Dermis blood vessel endothelial cell (primary cell): ENCODE results near the gene PTPRN2. TPM values are rescaled to one million over a fixed set of nuclear protein-coding genes. Genes with fewer than 3 reads are reported as not detected.
A peak's percentile ranks its signal among the peaks of the same experiment; 100 is the strongest.
"Not testable (repeated sequence)": the region's sequence is repeated elsewhere in the genome, so short reads cannot be mapped to it uniquely, and the experiment has no call there.

ENCODE experiments used
- DNase-seq: peaks from one replicate; pipeline ENCODE4 v3.0.0; 2010
- total RNA-seq: library from RNA; depleted of rRNA; stranded (reverse); fragments of >200 nt; gene quantifications from 2 replicates; pipeline ENCODE4 v1.2.3, GENCODE V29; 2014

Gene PTPRN2
- total RNA-seq, 1 donor from 2014 or later = 2.2 TPM

DNA sequence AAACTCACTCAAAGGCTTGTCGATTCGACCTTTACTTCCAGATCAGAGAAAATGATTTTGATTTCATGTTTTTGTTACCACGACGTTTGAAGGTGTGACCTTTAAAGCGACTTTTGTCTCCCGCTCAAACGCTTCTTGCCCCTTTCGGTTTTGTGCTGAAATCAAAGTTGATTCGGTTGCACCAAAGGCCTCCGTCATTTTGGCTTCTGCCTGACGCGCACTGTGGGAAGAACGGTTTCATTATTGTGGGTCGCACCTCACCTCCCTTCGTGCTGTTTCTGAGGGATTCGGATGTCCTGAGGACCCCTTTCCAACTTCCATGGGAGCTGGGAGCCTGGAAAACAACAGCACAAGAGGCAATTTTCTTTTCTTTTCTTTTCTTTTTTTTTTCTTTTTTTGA lies 1073.9 kb downstream of the PTPRN2 start:
- no peak for DNase-seq

DNA sequence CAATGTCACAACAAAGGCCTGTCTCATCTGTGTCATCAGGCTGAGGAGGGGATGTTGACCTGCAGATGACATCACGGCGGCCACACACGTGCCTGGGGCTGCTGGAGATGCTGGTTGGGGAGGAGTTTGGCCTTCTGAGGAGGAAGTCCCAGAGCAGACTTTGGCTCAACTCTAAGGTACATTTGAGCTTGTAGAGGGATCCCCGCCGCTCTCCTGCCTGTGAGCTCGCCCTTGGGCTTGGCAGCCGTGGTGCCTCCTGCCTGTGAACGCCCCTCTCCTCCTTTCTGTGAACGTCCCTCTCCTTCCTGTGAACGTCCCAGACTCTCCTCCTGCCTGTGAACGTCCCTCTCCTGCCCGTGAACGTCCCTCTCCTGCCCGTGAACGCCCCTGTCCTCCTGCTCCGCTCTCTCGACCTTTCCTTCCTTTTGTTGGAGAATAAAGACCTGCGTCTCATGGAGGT lies 1074.4 kb downstream of the PTPRN2 start:
- no peak for DNase-seq

DNA sequence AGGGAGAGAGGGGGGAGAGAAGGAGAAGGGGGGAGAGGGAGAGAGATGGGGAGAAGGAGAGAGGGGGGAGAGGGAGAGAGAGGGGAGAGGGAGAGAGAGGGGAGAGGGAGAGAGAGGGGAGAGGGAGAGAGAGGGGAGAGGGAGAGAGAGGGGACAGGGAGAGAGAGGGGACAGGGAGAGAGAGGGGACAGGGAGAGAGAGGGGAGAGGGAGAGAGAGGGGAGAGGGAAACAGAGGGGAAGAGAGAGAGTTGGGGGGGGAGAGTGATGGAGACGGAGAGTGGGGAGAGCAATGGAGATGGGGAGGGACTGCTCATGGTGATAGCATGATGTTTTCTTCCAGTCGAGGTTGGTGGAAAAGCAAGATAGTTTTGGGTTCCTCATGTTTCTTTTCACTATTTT lies 1078.4 kb downstream of the PTPRN2 start:
- DNase-seq = no peak

DNA sequence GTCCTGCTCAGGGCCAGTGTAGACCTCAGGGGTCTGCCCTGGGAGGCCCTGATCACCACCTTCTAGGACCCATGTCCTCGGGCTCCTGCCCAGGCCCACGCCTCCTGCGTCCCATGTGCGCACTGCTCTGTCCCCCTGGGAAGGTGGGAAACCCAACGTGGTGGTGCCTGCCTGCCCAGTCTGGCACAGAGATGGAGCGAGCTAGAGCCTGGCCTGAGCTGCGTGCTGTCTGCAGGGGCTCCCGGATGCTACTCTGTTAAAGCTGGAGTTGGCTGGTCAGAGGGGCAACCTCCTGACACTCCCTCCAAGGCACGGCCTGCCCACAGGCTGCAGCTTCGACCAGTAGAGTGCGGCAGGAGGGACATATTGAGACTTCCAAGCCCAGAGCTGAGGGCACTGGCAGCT lies 1079.1 kb downstream of the PTPRN2 start:
- DNase-seq = no peak

DNA sequence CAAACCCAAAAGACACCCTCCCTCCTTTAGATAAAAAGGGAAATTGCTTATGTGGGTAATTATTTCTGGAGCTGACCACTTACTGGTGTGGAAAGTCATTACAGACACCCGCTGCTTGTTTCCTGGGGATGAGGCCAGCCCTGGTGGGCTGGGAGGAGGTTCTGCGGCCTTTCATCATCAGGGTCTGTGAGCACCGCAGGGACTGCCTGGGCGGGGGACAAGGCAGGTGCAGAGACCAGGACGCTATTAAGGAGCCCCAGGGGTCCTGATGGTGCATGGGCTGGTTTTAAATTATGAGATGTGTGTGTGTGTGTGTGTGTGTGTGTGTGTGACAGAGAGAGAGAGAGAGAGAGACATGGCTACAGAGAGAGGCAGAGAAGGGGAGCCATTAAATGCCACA lies 1079.6 kb downstream of the PTPRN2 start:
- no peak for DNase-seq

DNA sequence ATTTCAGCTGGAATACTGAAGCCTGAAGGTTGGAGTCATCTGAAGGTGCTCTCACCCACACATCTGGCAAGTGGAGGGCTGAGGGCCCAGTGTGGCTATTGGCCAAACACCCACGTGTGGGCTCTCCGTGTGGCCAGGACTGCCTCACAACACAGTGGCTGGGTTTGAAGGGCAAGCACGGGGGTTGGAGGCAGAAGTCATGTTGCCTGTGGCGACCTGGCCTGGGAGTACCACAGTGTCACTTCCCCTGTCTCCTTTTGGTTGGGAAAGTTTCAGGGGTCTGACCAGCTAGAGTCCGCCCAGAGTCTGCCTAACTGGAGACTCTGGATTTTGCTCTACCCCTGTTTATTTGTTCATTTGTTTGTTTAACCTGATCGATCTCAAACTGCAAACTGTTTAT lies 1081.4 kb downstream of the PTPRN2 start:
- DNase-seq = no peak

DNA sequence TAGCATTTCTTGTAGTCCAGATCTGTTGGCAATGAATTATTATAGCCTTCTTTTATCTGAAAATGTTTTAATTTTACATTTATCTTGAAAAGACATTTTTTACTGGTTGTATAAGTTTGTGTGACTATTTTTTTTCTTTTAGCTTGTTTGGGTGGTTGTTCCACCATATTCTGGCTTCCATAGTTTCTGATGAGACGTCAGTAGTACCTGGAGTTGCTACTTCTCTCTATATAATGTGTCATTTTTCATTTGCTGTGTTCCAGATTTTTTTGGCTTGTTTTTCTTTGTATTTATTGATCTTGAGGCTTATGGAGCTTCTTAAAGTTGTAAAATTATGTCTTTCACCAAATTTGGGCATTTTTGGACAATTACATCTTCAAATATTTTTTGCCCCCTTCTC lies 1082.0 kb downstream of the PTPRN2 start:
- no peak for DNase-seq

DNA sequence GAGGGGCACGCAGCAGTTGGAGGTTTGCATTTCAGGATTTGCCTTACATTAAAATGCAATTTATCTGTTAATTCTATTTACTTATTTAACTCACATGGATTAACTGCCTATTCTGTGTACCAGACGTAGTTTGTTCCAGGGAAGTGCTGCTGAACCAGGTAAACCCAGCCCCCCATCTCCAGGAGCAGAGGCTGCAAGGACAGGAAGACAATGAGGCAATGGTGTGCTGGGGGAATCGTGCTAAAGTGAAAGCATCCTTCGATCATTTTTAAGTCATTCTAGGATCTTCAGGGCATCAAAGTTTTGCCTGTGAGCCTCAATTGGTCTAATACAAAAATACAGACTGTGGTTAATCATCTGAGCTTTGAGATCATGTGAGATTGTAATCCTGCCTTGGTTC lies 1084.4 kb downstream of the PTPRN2 start:
- peak; percentile 43 for DNase-seq

DNA sequence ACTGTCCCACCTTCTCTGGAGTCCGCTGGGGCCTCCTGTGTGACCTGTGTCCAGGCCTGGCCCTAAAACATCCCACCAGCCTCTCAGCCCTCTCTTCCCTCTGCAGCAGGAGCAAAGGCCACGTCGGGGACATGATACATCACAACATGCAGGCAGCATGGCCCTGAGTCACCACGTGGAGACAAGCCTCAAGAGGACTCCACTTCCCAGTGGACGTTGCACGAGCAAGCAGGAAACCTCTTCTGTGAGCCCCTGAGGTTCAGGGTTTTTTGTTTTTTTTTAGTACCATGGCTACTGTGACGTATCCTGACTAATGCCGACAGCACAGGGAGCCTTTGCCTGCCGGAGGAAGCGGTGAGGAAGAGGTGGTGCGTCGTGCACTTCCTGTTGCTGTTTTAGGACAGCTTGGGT lies 1084.9 kb downstream of the PTPRN2 start:
- peak; percentile 96 for DNase-seq

DNA sequence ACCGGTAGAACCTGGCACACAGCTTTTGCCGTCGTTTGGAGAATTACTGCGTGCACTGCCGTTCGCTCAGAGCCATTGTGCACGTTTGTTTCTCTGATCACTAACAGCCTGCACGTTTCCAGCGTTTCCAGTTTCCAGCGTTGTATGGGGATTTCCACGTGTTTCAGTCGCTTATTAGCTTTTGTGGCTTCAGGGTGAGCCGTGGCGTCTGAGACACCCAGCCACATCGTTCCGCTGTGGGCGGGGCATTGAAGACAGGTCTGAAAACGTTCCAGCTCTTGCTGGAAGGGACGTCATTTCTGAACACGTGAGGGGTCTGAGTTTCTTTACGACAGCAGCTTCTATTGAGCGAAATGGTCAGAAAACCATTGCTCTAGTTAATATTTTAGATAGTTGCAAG lies 1086.0 kb downstream of the PTPRN2 start:
- DNase-seq = no peak

DNA sequence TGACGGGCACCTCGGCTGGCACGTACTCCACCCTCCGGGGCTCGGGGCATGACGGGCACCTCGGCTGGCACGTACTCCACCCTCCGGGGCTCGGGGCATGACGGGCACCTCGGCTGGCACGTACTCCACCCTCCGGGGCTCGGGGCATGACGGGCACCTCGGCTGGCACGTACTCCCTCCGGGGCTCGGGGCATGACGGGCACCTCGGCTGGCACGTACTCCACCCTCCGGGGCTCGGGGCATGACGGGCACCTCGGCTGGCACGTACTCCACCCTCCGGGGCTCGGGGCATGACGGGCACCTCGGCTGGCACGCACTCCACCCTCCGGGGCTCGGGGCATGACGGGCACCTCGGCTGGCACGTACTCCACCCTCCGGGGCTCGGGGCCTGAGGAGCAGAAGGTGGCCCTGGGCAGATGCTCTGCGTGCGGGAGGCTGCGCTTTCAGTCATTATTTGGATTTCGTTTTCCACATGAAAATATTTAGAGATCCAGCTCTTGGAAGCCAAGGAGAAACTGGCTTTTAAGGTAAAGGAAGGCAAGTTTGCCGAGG lies 1086.6 kb downstream of the PTPRN2 start:
- DNase-seq = not testable (repeated sequence)

DNA sequence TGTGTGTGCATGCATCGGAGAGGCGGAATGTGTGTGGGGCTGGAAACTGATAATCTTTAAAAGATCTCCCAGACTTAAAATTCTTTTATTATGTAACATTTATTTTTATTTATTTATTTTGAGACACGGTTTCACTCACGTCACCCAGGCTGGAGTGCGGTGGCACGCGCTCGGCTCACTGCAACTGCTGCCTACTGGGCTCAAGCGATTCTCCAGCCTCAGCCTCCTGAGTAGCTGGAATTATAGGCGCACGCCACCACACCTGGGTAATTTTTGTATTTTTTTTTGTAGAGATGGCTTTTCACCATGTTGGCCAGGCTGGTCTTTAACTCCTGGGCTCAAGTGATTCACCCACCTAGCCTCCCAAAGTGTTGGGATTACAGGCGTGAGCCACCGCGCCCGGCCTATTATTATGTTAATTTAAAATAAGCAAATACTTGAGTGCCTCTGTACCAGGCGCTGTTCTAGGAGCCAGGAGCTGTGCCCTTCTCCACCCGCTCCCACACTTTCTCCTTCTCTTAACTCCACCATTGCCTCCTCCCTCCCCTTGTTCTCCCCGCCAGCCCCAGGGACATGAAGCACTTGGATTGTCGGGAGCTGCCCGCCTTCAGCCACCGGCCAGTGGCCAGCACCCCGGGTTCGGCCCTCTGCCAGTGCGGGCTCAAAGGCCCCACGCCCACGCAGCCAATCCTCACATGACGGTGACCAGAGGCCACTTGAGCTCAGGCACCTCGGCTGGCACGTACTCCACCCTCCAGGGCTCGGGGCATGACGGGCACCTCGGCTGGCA lies 1087.3 kb downstream of the PTPRN2 start:
- no peak for DNase-seq

DNA sequence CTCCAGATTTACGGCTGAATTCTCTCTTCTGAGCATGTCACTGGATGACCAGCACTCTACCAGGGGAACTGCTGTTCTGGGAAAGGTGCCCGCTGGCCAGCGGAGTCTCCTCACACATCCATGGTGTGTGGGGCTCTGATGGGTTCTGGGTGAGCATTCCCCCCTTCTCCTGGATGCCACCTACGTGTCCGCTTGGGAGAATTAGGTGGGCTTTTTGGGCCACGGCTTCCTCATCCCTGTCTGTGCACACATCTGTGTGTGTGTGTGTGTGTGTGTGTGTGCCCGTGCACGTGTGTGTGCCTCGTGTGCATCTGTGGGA lies 1087.8 kb downstream of the PTPRN2 start:
- DNase-seq = no peak

DNA sequence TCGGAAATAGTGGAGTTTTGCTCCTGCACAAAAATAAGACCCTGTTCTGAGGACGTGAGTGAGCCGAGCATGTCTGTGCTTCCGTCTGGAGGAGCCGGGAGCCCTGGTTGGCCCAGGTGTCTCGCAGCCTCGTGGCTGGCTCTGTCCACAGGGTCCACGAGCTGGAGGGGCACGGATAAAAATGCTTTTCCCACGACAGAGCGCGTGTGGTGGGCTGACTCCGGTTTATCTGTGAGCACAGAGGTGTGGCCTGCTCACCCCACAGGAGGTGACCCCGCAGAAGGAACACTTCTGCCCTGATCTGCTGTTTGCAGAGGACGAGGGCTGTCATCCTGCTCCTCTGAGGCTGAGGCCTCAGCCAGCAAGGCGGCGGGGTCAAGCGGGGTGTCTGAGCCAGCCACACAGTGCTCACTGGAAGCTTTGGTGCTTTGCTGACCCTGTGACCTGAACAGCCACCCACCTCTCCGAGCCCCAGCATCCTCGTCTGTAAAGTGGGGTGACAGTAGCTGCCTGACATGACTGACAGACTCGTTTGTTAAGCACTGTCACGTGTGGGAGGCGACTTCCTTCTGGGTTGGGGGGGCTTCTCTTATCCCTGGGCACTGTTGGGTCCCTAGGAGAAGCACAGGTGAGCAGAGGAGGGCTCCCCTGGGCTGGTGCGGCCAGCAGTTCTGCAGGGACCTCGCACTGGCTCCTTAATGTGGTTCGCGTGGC lies 1088.3 kb downstream of the PTPRN2 start:
- DNase-seq = no peak

DNA sequence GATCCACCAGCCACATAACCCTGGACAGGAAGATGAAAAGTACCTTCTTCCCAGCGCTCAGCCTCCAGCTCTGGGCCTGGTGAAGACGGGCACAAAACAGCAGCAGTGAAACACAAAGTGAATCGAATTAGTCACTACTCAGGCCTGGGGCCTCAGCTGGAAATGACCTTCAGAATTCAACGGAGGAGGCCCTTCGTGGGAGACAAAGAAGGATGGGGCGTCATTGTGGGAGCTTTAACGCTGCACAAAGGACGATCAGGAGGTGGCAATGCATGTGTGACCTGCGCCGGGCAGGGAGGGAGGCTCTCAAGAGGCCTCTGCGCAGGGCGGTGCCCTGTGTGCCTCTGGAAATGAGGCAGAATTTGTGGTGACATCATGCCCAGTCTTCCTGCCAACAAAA lies 1089.0 kb downstream of the PTPRN2 start:
- no peak for DNase-seq

DNA sequence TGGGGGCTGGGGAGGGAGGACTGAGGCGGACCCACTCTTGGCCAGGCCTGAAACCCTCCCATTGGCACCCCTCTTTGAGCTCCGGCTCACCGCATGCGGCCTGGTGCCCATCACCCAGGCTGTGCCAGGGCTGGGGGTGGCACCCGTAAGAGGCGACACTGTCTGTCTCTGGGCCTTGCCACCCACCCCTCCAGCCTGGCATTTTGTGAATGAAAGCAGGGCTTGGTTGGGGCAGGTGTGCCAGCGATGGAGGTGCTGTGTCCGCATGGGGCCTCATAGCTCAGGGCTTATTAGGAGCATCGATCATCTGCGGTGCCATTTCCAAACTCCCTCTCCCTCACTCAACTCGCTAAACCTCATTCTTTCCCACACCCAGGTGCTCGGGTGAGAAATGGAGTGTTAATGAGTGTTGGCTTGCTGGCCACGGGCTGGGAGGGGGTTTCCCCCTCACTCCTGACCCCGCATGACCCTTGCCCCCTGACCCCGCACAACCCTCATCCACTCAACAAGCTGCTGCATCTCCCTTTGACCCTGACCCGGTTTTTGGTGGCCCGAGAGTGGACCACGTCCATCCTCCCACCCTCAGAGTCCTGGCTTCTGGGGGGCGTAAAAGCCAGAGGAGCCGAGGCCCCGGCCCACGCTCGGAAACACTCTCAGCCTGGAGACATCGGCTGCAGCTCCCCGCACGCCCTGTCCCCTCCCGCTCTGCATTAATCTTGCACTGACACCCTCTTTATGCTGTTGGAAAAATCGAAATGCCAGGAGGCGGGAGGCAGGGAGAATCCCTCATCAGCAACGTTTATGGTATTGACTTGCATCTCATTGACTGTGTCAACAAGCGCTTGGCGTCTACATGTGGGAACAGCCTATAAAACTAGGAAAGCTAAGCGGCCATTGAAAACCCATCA lies 1089.6 kb downstream of the PTPRN2 start:
- DNase-seq = no peak

DNA sequence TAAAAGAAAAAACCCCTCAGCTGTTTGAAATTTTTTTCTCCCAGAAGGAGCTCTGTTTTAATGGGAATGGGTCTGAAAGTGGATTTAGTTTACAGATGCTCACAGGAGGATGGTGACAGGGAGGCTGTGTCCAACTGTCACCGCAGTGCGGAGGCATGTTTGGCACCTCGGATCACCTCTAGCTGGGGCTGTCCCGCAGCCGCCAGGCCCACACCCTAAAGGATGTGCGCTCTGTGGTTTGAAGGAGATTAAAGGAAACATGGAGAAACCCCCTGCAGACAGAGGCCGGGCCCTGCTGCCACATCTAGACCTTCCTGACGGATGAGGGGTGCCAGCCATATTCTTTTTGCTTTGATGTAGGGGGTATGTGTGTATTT lies 1090.3 kb downstream of the PTPRN2 start:
- no peak for DNase-seq

DNA sequence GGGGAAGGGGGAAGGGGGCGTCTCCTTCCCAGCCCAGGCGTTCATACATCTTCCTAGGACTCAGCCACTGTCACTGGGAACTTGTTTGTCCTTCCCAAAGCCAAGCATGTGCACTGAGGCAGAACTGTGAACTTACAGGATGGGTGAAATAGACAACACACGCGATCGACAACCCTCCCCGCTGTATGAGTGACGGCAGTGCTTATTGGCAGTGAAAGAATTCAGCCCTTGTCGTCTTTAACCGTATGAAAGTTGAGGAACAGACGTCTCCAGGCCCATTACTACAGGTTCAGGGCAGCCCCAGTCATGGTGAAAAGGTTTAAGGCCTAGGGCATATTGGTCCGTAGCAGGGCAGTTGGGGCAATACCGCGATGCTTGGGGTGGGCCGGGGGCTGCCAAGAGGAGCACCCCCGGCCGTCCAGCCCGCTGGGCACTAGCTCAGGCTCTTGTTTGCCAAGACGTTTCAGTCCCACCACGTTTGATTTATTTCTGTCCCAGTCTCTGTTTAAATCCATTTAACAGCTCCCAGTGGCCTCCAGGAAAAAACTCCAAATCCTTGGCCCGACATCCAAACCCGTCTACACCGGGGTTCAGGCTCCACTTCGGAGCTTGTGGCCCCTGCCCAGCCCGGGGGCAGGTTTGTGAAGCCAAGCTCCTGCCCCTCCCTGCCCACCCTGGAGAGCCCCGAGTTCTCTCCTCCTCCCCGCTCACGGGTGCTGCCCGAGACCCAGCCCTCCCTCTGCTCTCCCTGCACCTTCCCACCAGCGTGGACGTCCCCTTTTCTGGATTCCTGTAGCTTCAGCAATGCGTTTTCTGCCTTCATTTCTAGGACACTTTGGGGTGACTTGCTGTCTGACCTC lies 1091.0 kb downstream of the PTPRN2 start:
- no peak for DNase-seq

DNA sequence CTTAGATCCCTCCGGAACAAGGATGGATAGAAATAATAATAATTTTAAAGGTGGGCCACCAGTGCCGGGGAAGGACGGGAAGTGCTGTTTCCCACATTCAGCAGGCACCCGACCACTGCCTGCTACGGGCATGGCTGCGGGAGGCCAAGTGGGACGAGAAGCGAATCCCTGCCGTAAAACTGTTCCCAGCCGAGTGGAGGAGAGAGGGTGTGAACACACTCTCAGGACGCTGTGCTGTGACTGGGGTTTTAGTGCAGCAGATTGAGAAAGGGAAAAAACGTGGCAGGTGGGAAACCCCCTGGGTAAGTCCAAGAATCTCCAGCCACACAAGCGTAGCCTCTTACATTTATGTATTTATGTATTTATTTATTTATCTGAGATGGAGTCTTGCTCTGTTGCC lies 1092.0 kb downstream of the PTPRN2 start:
- no peak for DNase-seq

DNA sequence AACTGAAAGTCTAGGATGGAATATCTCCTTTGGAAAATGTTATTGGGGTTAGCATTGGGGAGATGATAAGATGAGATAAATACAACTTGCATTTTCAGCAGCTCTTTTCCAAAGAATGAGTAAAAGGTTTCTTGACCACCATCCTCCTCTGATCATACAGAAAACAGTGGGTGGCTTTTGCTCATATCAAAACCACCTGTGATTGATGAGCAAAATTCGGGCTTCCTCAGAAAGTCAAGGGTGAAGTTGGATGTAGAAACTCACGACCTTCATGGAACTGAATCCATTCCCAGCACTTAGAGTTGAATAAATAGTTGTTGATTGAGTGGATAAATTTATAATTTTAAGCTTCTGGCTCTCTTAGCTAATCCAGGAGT lies 1092.5 kb downstream of the PTPRN2 start:
- no peak for DNase-seq

DNA sequence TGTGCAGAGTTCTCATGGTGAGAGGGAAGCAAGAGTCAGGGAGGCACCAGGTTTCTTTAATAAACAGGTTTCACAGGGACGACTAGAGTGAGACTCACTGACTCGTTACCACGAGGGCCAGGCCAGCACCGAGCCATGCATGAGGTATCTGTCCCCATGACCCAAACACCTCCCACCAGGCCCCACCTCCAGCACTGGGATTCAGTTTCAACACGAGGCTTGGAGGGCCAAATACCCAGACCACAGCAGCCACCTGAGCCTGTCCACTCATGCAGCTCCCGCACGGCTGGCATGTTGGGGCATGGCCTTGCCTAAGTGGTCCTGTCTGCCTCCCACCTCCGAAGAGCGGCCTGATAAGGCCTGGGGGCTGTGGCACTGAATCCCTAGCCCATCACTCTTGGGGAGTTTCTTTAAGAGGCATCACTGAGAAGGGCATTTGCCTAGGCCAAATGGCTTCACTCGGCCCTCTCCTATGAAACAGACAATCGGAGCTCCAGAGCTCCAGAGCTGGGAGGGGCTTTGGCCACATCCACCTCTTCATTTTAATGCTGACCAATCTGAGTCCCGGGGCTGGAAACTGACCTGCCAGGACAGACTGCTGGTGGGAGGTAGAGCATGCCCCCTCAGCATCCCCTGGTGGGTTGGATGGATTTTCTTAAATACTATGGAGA lies 1093.0 kb downstream of the PTPRN2 start:
- DNase-seq = no peak

DNA sequence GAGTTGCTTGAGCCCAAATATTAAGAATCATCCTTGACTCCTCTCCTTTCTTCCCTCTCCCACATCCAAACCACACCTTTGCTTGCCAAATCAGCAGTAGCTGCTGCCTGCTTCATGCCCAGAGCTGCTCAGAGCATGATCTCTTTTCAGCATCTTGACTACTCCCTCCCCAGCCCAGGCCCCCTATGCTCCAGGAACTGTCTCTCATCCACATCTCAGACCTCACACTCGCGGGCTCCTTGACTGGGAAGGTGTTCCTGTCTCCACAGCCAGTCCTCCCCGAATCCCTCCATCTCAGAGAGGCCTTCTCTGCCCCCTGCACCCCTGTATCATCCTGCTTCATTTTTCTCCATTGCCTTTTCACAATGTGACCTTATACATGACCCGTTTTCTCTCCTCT lies 1093.8 kb downstream of the PTPRN2 start:
- DNase-seq = no peak
